ENCODE data around the gene PKN3.

Gene PKN3

DNA sequence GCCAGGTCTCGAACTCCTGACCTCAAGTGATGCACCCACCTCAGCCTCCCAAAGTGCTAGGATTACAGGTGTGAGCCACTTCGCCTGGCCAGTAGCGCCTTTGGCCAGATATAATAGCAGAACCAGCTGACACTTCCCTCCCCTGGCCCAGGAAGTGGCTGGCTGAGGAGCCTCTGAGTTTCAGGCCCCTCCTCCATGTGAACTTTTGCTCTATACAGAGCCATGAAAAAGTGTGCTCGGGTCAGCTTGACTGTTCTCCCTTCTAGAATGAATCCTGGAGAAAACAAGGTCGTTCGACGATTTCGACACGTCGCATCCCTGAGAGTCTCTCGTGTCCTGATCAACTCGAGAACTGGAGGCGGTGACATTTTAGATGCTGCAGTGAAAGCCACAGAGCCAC lies 30.3 kb downstream of the PKN3 start:
- TF ChIP-seq GATA2 (IDR thresholded peaks at IDR 0.05; ENCODE audit: low read depth, low read length) (no peak), GATA3 (IDR thresholded peaks at IDR 0.05; ENCODE audit: low read depth, low read length) (no peak)

DNA sequence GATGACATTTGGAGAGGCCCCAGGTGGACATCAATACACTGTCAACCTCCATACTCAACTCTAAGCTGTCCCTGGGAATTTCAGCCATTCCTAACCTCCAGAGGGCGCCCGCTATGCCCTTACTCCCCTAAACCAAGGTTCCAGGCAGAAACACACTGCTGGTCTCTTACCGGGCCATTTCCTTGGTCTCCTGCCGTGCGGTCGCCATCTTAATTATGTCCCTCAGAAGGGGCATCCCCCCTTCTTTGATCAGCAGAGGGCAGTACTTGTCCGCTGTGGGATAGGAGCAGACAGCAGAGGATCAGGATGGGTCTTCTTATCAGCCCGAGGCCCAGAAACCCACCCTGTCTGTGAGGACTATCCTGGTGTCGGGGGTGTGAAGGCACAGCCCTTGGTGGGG lies 31.0 kb downstream of the PKN3 start:
- TF ChIP-seq GATA3 (IDR thresholded peaks at IDR 0.05; ENCODE audit: low read depth, low read length) (no peak), GATA2 (IDR thresholded peaks at IDR 0.05; ENCODE audit: low read depth, low read length) (no peak)

- TF ChIP-seq GATA2 (IDR thresholded peaks at IDR 0.05; ENCODE audit: low read depth, low read length) (no peak), GATA3 (IDR thresholded peaks at IDR 0.05; ENCODE audit: low read depth, low read length) (no peak)
These were observed 33.1 kb downstream of the PKN3 start for GRCh38 chr9:128735373-128735772.

GRCh38 chr9:128742401-128742800 lies 40.1 kb downstream of the PKN3 start:
- no peak for TF ChIP-seq GATA2 (IDR thresholded peaks at IDR 0.05; ENCODE audit: low read depth, low read length)
- no peak for TF ChIP-seq GATA3 (IDR thresholded peaks at IDR 0.05; ENCODE audit: low read depth, low read length)

GRCh38 chr9:128743421-128743820 lies 41.1 kb downstream of the PKN3 start:
- TF ChIP-seq GATA3 (IDR thresholded peaks at IDR 0.05; ENCODE audit: low read depth, low read length) (no peak), GATA2 (IDR thresholded peaks at IDR 0.05; ENCODE audit: low read depth, low read length) (no peak)

DNA sequence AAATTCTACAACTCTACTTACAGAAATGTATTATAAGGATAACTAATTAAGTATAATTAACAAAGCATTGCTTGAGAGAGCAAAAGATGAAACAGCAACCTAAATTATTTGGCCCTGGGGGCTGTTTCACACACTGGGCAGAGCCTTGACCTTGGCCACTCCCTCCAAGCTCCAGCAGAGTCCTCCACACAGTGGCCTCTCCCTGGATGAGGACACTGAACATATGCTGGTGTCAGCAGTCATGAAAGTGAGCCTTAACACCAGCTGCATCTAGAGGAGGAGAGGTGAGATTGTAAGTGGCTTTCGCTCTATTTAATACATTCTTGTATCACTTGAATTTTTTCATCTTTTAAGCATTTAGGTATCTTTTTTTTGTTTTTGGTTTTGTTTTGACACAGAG lies 44.9 kb downstream of the PKN3 start:
- TF ChIP-seq GATA2 (IDR thresholded peaks at IDR 0.05; ENCODE audit: low read depth, low read length) (no peak), GATA3 (IDR thresholded peaks at IDR 0.05; ENCODE audit: low read depth, low read length) (no peak)

DNA sequence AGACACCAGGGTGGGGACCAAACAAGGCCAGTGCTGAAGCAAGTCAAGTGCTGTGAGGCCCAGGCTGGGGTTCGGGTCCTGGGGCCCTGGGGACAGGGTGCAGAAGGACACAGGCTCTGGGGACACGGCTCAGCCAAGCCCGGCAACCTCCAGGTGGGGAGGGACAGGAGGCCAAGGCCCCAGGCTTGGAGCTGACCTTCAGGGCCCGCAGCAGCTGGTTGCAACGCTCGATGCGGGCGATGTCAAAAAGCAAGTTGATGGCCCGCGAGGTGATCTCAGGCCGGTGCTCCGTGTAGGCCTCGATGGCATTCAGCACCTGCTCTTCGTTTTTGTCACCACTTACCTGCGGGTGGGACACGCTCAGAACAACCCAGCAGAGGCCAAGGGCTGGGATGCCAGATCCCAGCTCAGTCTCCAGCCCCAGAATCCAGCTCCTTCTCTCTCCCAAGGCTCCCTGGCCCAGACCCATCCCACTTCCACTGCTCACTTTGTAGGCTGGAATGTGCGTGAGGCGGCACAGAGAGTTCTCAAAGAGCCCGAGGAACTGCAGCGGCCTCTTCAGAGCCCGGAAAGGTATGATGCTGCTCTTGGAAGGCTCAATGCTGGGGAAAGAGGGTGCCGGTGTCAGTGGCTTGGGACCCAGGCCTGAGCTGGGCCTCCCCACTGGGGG lies 48.8 kb downstream of the PKN3 start:
- TF ChIP-seq GATA2 (IDR thresholded peaks at IDR 0.05; ENCODE audit: low read depth, low read length) (no peak), GATA3 (IDR thresholded peaks at IDR 0.05; ENCODE audit: low read depth, low read length) (no peak)

GRCh38 chr9:128753627-128754026 lies 51.3 kb downstream of the PKN3 start:
- TF ChIP-seq GATA3 (IDR thresholded peaks at IDR 0.05; ENCODE audit: low read depth, low read length) (no peak), GATA2 (IDR thresholded peaks at IDR 0.05; ENCODE audit: low read depth, low read length) (no peak)

DNA sequence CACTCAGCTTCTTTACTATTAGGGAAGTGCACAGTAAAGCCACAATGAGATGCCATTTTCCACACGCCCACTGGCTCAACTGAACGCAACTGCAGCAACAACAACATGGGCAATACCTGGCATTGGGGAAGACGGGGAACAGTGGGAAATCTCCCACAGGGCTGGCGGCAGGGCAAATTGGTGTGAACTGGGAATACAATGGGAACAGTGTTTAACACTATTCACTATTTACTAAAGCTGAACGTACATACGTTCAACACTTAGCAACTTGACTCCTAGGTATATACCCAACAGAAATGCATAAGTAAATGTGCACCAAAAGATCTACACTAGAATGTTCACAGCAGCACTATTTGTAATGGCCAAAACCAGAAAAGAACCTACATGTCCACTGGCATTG lies 55.3 kb downstream of the PKN3 start:
- TF ChIP-seq GATA2 (IDR thresholded peaks at IDR 0.05; ENCODE audit: low read depth, low read length) = no peak
- TF ChIP-seq GATA3 (IDR thresholded peaks at IDR 0.05; ENCODE audit: low read depth, low read length) = no peak

DNA sequence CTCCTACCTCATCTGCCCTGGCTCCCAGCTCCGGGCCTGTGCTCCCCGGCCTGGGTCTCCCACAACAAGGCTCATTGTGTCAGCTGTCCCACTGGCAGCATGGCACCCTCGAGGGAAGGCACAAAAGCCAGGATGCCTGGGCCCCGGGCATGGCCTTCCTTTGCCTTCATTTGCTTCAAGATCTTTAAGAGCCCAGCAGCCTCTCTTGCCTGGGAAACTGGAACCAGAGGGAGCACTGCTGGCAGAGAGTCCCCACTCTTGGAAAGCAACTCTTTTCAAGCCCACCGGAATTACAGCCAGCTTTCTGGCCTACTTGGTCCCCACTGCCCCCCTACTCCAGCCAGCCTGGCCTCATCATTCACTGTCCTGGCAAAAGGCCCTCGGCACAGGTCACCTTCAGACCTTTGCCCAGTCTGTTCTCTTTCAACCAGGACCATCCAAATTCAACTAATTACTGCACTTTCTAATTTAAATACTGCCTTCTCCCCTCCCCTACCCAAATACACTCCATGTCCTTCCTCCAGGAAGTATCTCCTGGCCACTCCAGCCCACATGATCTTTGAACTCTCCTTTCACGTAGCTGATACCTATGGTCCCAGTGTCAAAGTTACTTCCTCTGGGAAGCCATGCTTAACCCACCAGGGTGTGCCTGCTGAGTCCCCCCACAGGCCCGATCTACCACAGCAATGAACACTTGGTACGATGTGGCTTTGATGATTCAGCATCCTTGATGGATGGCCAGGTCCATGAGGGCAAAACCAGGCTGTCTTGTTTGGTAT lies 60.6 kb downstream of the PKN3 start:
- TF ChIP-seq GATA2 (IDR thresholded peaks at IDR 0.05; ENCODE audit: low read depth, low read length) = no peak
- no peak for TF ChIP-seq GATA3 (IDR thresholded peaks at IDR 0.05; ENCODE audit: low read depth, low read length)

DNA sequence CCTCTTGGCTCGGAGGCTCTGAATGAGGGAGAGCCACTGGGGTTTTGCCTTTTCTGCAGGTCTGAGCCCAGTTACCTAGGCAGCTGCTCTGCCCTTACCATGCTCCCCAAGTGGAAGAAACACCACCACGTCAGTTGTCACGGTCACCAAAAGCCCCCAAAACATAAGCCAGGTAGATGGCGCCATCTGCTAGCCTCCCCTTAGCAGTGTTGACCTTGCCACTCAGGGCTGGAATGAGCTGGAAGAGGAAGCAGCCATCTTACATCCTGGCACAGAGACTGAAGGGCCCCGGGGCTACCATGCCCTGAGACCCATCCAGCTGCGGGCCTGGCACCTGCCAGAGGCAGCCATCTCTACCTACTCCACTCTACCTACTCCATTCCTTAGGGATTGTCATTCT lies 62.1 kb downstream of the PKN3 start:
- no peak for TF ChIP-seq GATA2 (IDR thresholded peaks at IDR 0.05; ENCODE audit: low read depth, low read length)
- no peak for TF ChIP-seq GATA3 (IDR thresholded peaks at IDR 0.05; ENCODE audit: low read depth, low read length)

DNA sequence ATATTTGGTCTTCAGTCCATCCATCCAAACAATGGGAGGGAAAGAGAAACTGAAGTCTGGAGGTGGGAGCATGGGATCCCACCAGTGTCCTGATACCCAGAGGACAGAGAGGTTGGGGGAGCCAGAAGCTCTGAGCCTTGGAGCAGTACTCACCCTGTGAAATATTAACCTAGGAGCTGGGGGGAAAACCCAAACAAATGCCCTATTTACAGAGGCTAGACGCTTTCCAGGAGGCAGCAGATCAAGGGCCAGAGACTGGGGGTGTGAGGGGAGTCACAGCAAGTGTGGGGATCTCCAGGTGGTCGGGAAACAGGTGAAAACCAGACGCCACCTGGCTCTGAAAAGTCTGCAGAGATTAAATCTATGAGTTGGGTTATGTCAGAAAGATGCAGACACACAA lies 63.2 kb downstream of the PKN3 start:
- TF ChIP-seq GATA3 (IDR thresholded peaks at IDR 0.05; ENCODE audit: low read depth, low read length) (no peak), GATA2 (IDR thresholded peaks at IDR 0.05; ENCODE audit: low read depth, low read length) (no peak)

GRCh38 chr9:128768606-128769005 lies 66.3 kb downstream of the PKN3 start:
- TF ChIP-seq GATA3 (IDR thresholded peaks at IDR 0.05; ENCODE audit: low read depth, low read length) (no peak), GATA2 (IDR thresholded peaks at IDR 0.05; ENCODE audit: low read depth, low read length) (no peak)

Data from SH-SY5Y (cell line).